Heart left ventricle (tissue), 16 donors: ENCODE results near the gene VPS18. TPM values are rescaled to one million over a fixed set of nuclear protein-coding genes. Genes with fewer than 3 reads are reported as not detected.

ENCODE experiments used
- ATAC-seq, 4 donors: fragments of 200-7000 bp; cut with Tn5 transposase; one replicate each; pipeline ENCODE4 v1.9.1; 2020 to 2022; ENCODE audit warnings: moderate library complexity in 4 of 4, mild to moderate bottlenecking in 3 of 4, moderate number of reproducible peaks in 1 of 4
- DNase-seq, 5 donors: peaks; one replicate each; pipeline ENCODE4 v3.0.0-alpha.2; 2020
- H3K27ac ChIP-seq, 12 donors: fragments of 200-600 bp; sonication (generic) in 4 of 12; one replicate each; pipeline versions ENCODE4 v1.5.0 to v1.8.0; 2016 to 2022; ENCODE audit warnings: mild to moderate bottlenecking in 2 of 12
- H3K27me3 ChIP-seq, 9 donors: fragments of 200-600 bp; sonication (generic) in 2 of 9; one replicate each; pipeline versions ENCODE4 v1.5.1 to v1.8.0; 2016 to 2022; ENCODE audit warnings: mild to moderate bottlenecking in 3 of 9
- H3K36me3 ChIP-seq, 9 donors: fragments of 200-600 bp; sonication (generic) in 2 of 9; one replicate each; pipeline versions ENCODE4 v1.5.0 to v1.8.0; 2018 to 2022; ENCODE audit warnings: mild to moderate bottlenecking in 2 of 9
- H3K4me1 ChIP-seq, 12 donors: fragments of 200-600 bp; sonication (generic) in 4 of 12; one replicate each; pipeline versions ENCODE4 v1.5.0 to v1.8.0; 2016 to 2022; ENCODE audit warnings: mild to moderate bottlenecking in 3 of 12
- H3K4me3 ChIP-seq, 12 donors: fragments of 200-600 bp; sonication (generic) in 4 of 12; one replicate each; pipeline versions ENCODE4 v1.5.0 to v1.8.0; 2017 to 2022; ENCODE audit warnings: mild to moderate bottlenecking in 9 of 12, moderate library complexity in 4 of 12
- H3K9me3 ChIP-seq, 12 donors: fragments of 200-600 bp; sonication (generic) in 4 of 12; one replicate each; pipeline versions ENCODE4 v1.5.0 to v1.8.0; 2016 to 2022; ENCODE audit warnings: mild to moderate bottlenecking in 1 of 12
- CTCF ChIP-seq, 12 donors: fragments of 200-600 bp; sonication (generic) in 4 of 12; IDR thresholded peaks; one replicate each; pipeline versions ENCODE4 v1.5.0 to v1.8.0; 2018 to 2022; ENCODE audit warnings: antibody characterized with exemption in 12 of 12, mild to moderate bottlenecking in 5 of 12
- POLR2A ChIP-seq, 2 donors: fragments of 450-650 bp; IDR thresholded peaks; one replicate each; pipeline ENCODE4 v1.6.1; 2017; ENCODE audit warnings: antibody characterized with exemption in 2 of 2, mild to moderate bottlenecking in 2 of 2, moderate library complexity in 2 of 2
- WGBS, 4 donors: extraction: QIAGEN DNeasy Blood & Tissue Kit in 2 of 4; methylation state at CpG; one replicate each; pipeline versions ENCODE4 v1.1.5 to v1.1.7; 2013 to 2018; 5-methylcytosine and 5-hydroxymethylcytosine counted together
- intact Hi-C, 10 donors: fragments of 100-400 bp; cut with DNase I; formaldehyde crosslinking; loops; one replicate each; pipeline versions ENCODE4 v1.11.1 to v1.14.2; 2022
- polyA plus RNA-seq, 2 donors: library from polyadenylated mRNA; stranded (reverse); fragments of 200-250 nt; gene quantifications; one replicate each; pipeline ENCODE4 v1.2.3, GENCODE V29; 2013
- total RNA-seq, 9 donors: library from RNA; depleted of rRNA in 2 of 9; stranded (reverse); fragments of >200 nt in 2 of 9; fragmentation: NEBNext Ultra II Directional in 3 of 9; extraction: Animal tissue kit (Norgen Biotek cat#: 25700) in 3 of 9; gene quantifications; one replicate each; pipeline versions ENCODE4 v1.1.0 to v1.2.4, GENCODE V29; 2016 to 2023
- donor health status: ischemic (EF 13 %, LVEDD 7.1; RV severe dilation, severe dysfunction).
- donor health status: healthy with polysubstance abuse.
- donor health status: DM: no; HTN: yes; CAD: no.
- donor health status: DM: no; HTN: no; CAD: no.
- donor health status: ischemic (EF 25% LVEDD 6.9; RV normal size, moderate dysfunction).
- donor health status: ischemic (EF 25% LVEDD 5.7; RV mildly dilated, moderate dysfunction).
- donor health status: healthy.
- donor health status: DM: yes; HTN: yes; CAD: no.
- donor health status: ischemic (EF 35%, LVEDD 5.7; RV mildly dilated, moderate dysfunction).
- donor health status: nonischemic (EF 11% LVEDD 7.7; RV severe dilation, severe dysfunction).
- donor health status: DM: yes; HTN: yes; CAD: no.
- donor health status: PGD.
- donor health status: ischemic (EF 29% LVEDD 5.4; RV normal size, mild dysfunction).
- donor health status: nonischemic (EF 23%, LVEDD 6.1; RV moderate dilation, normal function).

The VPS18 gene
- total and polyA plus RNA-seq, 11 donors: 14.7 to 29.2 (median 21.3) TPM

- no peaks in the 10 kb centered on the region for H3K27me3 ChIP-seq
- intact Hi-C loops: loop anchor here in 9 of 10 donors (1.0 to 10.0 kb wide), 6 partner anchors 34 to 79 kb away; no protein-coding TSS in a partner anchor
- no peaks in the 10 kb centered on the region for H3K9me3 ChIP-seq
- ATAC-seq (peak; percentile 22 to 83 (median 79)), DNase-seq (peak; percentile 86 to 92 (median 87))
- H3K36me3 ChIP-seq: peaks cover 0 to 22% (median 4%) of the 10 kb centered on the region in 9 donors
- H3K4me3 ChIP-seq: peak overlapping the region; percentile 41 to 70 (median 59)
- TF ChIP-seq CTCF (IDR thresholded peaks at IDR 0.05): peak; percentile 29 to 96 (median 67)
- no peak for TF ChIP-seq POLR2A (IDR thresholded peaks at IDR 0.05)
- H3K4me1 ChIP-seq: peaks cover 7 to 60% (median 48%) of the 10 kb centered on the region in 12 donors
- peak overlapping the region; percentile 83 to 96 (median 92) for H3K27ac ChIP-seq
- 1% methylated on average over 49 to 92 of the region's 92 CpGs for WGBS, 4 donors
Measured at GRCh38 chr15:40941528-40942336, 47.5 kb downstream of the VPS18 start.

DNA sequence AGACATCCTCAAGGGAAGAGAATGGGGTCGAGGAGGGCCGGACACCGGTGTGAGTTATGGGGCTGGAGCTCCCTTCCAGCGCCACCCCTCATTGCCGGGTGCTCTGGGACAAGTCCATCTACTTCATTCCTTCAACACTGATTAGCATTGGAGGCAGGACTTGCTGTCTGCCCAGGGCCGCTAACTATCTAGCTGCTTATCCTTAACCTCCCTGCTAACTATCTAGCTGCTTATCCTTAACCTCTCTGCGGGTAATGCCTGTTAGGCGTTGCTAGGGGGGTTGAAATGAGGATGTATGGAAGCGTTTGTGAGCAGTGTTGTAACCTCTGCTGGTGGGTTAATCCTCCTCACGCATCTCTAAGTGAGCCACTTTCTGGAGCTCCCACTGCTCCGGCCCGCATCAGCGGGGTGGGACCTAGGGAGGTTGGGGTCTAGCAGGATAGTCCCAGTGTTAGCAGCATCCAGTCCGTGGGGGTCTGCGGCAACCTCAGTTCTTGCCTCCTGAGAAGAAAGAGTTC lies 48.1 kb downstream of the VPS18 start:
- Histone ChIP-seq H3K27me3 (no peaks in the 10 kb centered on the region), H3K4me1 (peaks cover 7 to 53% (median 44%) of the 10 kb centered on the region in 12 donors), H3K27ac (peak overlapping the region; percentile 83 to 96 (median 92)), H3K9me3 (no peaks in the 10 kb centered on the region), H3K36me3 (peaks cover 0 to 18% (median 4%) of the 10 kb centered on the region in 9 donors), H3K4me3 (peak overlapping the region; percentile 41 to 70 (median 59))
- WGBS, 4 donors: 25 to 35% (median 30%) methylated on average over 12 to 15 of the region's 15 CpGs
- intact Hi-C loops: loop anchor here in 9 of 10 donors (2.0 to 10.0 kb wide), 4 partner anchors 35 to 76 kb away; no protein-coding TSS in a partner anchor
- peak in 1 of 5 donors; percentile 41 for DNase-seq
- peak in 1 of 4 donors; percentile 0 for ATAC-seq
- no peak for TF ChIP-seq CTCF (IDR thresholded peaks at IDR 0.05)
- TF ChIP-seq POLR2A (IDR thresholded peaks at IDR 0.05): no peak

GRCh38 chr15:40942878-40943277 lies 48.6 kb downstream of the VPS18 start:
- H3K27ac ChIP-seq: peak overlapping the region in 9 of 12 donors; percentile 83 to 96 (median 93)
- no peaks in the 10 kb centered on the region for H3K9me3 ChIP-seq
- H3K36me3 ChIP-seq: peaks cover 0 to 13% (median 4%) of the 10 kb centered on the region in 9 donors
- TF ChIP-seq CTCF (IDR thresholded peaks at IDR 0.05) (no peak), POLR2A (IDR thresholded peaks at IDR 0.05) (no peak)
- 72 to 80% (median 77%) methylated on average over 10 to 12 of the region's 12 CpGs for WGBS, 4 donors
- peak overlapping the region in 9 of 12 donors; percentile 53 to 70 (median 63) for H3K4me3 ChIP-seq
- intact Hi-C loops: loop anchor here in 9 of 10 donors (2.0 to 10.0 kb wide), 4 partner anchors 36 to 76 kb away; no protein-coding TSS in a partner anchor
- H3K27me3 ChIP-seq: no peaks in the 10 kb centered on the region
- no peak for DNase-seq
- H3K4me1 ChIP-seq: peaks cover 7 to 49% (median 39%) of the 10 kb centered on the region in 12 donors
- no peak for ATAC-seq
